IPS-15b (cell line): ENCODE measurements around the gene WSB2.

Experiments used
- H3K27me3 ChIP-seq: one replicate; pipeline ENCODE4 v1.6.1; 2013; ENCODE audit warnings: low read length; ENCODE audit not compliant: control insufficient read depth, insufficient read depth
- H3K36me3 ChIP-seq: one replicate; pipeline ENCODE4 v1.6.1; 2013; ENCODE audit warnings: low read length; ENCODE audit not compliant: control insufficient read depth, insufficient read depth
- H3K4me1 ChIP-seq: one replicate; pipeline ENCODE4 v1.6.1; 2013; ENCODE audit warnings: mild to moderate bottlenecking, low read length; ENCODE audit not compliant: control insufficient read depth, insufficient read depth
- H3K4me3 ChIP-seq: one replicate; pipeline ENCODE4 v1.5.1; 2013; ENCODE audit warnings: low read depth, low read length
- H3K9ac ChIP-seq: one replicate; pipeline ENCODE4 v1.6.1; 2013; ENCODE audit warnings: low read depth, mild to moderate bottlenecking, low read length
- H3K9me3 ChIP-seq: one replicate; pipeline ENCODE4 v1.6.1; 2013; ENCODE audit warnings: mild to moderate bottlenecking, low read length; ENCODE audit not compliant: control insufficient read depth, insufficient read depth

WSB2 gene

GRCh38 chr12:118061011-118061872 is at the start of gene WSB2:
Gene WSB2, minus strand, starts transcription at chr12:118061179. Its CDS starts 131 bp downstream, at chr12:118061048.
- peaks cover 3% of the 10 kb centered on the region for H3K36me3 ChIP-seq
- no peaks in the 10 kb centered on the region for H3K9me3 ChIP-seq
- H3K4me3 ChIP-seq: peak within 1 kb of the TSS; percentile 90
- no peaks in the 10 kb centered on the region for H3K27me3 ChIP-seq
- peak within 1 kb of the TSS; percentile 81 for H3K9ac ChIP-seq
- H3K4me1 ChIP-seq: peaks cover 15% of the 10 kb centered on the region

DNA sequence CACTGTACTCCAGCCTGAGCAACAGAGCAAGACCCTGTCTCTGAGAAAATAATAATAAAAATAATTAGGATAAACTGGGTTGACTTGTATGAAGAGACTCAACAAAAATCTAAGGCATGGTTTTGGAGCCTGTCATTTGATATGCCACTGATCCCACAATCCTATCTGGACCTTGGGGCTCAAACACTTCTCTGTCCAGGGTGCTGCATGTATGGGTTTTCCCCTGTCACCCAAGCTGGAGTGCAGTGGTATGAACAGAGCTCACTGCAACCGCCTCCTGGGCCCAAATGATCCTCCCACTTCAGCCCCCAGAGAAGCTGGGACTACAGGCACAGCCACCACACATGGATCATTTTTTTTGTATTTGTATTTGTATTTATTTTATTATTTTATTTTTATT is 48.1 kb upstream of the WSB2 start:
- Histone ChIP-seq H3K4me1 (peaks cover 3% of the 10 kb centered on the region), H3K9me3 (no peaks in the 10 kb centered on the region), H3K4me3 (no peak overlapping the region), H3K27me3 (no peaks in the 10 kb centered on the region), H3K36me3 (no peaks in the 10 kb centered on the region), H3K9ac (no peak overlapping the region)

DNA sequence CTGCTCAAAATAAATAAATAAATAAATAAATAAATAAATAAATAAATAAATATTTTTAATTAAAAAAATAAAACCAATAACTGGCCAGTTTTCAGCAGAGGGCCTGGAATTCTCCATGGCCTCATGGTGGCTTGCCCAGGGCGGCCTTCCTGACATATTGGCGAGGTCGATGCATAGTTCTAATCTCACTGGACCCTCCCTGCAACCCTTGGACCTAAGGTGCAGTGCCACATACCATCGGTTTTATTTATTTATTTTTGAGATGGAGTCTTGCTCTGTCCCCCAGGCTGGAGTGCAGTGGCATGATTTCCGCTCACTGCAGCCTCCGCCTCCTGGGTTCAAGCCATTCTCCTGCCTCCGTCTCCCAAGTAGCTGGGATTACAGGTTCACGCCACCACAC is 46.7 kb upstream of the WSB2 start:
- Histone ChIP-seq H3K9me3 (no peaks in the 10 kb centered on the region), H3K9ac (no peak overlapping the region), H3K4me1 (peaks cover 3% of the 10 kb centered on the region)

DNA sequence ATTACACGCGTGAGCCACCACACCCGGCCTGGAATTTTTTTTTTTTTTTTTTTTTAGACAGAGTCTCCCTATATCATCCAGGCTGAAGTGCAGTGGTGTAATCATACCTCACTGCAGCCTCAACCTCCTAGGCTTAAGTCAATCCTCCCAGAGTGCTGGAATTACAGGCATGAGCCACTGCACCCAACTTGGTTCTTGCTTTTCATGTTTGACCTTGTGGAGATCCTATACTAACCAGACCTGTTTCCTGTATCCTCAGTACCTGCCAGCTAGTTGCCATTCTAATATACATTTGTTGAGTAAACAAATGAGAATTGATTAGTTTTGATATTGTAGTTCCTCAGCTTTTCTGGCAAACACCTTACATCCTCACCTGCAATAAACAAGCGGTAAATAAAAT is 46.0 kb upstream of the WSB2 start:
- H3K4me3 ChIP-seq: no peak overlapping the region
- peaks cover 7% of the 10 kb centered on the region for H3K4me1 ChIP-seq
- no peaks in the 10 kb centered on the region for H3K9me3 ChIP-seq
- H3K9ac ChIP-seq: no peak overlapping the region
- H3K36me3 ChIP-seq: no peaks in the 10 kb centered on the region
- no peaks in the 10 kb centered on the region for H3K27me3 ChIP-seq

More for the DNA sequence above, 46.7 kb upstream of the WSB2 start:
- Histone ChIP-seq H3K36me3 (no peaks in the 10 kb centered on the region), H3K27me3 (no peaks in the 10 kb centered on the region), H3K4me3 (no peak overlapping the region)

DNA sequence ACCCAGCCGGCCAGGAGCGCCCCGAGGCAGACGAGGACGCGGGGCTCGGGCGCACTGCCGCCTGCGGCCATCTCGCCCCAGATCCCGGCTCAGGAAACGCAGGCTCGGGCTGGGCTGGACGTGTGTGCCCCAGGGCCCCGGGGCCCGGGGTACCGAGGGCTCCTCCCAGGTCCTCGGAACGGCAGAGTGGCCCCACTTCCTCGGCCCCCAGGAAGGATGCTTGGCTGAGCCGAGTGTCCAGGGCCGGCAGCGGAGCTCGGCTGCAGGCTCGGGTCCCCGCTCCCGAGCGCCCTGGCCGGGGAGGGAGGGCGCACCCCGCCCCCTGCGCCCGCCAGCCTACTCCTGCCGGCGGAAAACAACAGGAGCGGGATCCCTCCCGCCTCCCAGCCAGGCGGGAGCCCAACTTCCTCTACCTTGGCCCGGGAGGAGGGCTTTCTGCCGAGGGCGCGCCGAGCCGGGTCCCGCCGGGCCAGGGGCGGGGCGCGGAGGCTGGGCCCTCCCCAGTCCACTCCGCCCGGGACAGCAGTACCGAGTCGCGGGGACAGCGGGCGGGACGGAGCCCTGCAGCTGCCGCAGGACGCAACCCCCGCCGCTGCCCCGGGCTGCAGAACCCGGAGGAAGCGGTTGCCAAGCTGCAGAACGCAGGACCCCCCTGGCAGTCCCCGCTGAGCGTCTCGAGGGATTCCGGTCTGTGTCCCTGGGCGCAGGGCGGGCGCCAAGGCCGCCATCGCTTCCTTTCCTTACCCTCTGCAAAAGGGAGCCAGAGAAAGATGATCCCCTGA is 42.8 kb upstream of the WSB2 start, which contains the start of gene VSIG10:
Gene VSIG10, minus strand, starts transcription at position 411 of the 782 bp plus-strand sequence. Its CDS starts 340 bp downstream, at position 71.
- Histone ChIP-seq H3K9ac (peak within 1 kb of the TSS; percentile 97), H3K9me3 (no peaks in the 10 kb centered on the region), H3K27me3 (no peaks in the 10 kb centered on the region), H3K4me3 (peak within 1 kb of the TSS; percentile 61), H3K4me1 (peaks cover 8% of the 10 kb centered on the region), H3K36me3 (peaks cover 8% of the 10 kb centered on the region)

GRCh38 chr12:118103201-118103600 is 42.2 kb upstream of the WSB2 start:
- Histone ChIP-seq H3K9me3 (no peaks in the 10 kb centered on the region), H3K27me3 (no peaks in the 10 kb centered on the region), H3K36me3 (peaks cover 11% of the 10 kb centered on the region), H3K4me3 (peak overlapping the region; percentile 61), H3K9ac (peak overlapping the region; percentile 97), H3K4me1 (peaks cover 11% of the 10 kb centered on the region)

DNA sequence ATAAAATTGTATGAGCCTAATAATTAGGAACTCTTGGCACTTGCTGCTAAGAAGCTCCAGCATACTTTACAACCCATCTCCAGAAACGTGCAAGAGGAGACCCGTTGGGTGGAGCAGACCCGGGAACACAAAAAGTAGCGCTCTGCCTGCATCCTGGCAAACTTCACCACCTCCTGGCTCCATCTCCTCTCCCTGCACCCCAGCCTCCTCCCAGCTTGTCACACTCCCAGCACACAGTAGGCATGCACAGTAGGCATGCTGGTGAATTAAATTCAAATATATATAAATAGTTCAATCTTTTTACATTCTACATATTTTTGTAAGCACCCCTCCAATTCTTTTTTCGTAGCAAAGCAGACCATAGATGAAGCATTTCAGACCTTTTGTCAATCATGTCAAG is 41.6 kb upstream of the WSB2 start:
- H3K36me3 ChIP-seq: peaks cover 11% of the 10 kb centered on the region

GRCh38 chr12:118102070-118102469 is 41.1 kb upstream of the WSB2 start:
- peaks cover 12% of the 10 kb centered on the region for H3K36me3 ChIP-seq
- H3K9ac ChIP-seq: no peak overlapping the region
- H3K9me3 ChIP-seq: no peaks in the 10 kb centered on the region
- peaks cover 10% of the 10 kb centered on the region for H3K4me1 ChIP-seq
- no peaks in the 10 kb centered on the region for H3K27me3 ChIP-seq
- H3K4me3 ChIP-seq: peak overlapping the region; percentile 61

More for the DNA sequence above, 41.6 kb upstream of the WSB2 start:
- H3K9ac ChIP-seq: peak overlapping the region; percentile 97
- H3K27me3 ChIP-seq: no peaks in the 10 kb centered on the region
- H3K4me3 ChIP-seq: peak overlapping the region; percentile 61
- peaks cover 11% of the 10 kb centered on the region for H3K4me1 ChIP-seq
- no peaks in the 10 kb centered on the region for H3K9me3 ChIP-seq

GRCh38 chr12:118101051-118101450 is 40.1 kb upstream of the WSB2 start:
- no peaks in the 10 kb centered on the region for H3K27me3 ChIP-seq
- H3K9ac ChIP-seq: no peak overlapping the region
- peaks cover 17% of the 10 kb centered on the region for H3K36me3 ChIP-seq
- H3K4me3 ChIP-seq: no peak overlapping the region
- no peaks in the 10 kb centered on the region for H3K9me3 ChIP-seq
- H3K4me1 ChIP-seq: peaks cover 7% of the 10 kb centered on the region

GRCh38 chr12:118098911-118099671 is 38.1 kb upstream of the WSB2 start:
- H3K4me3 ChIP-seq: no peak overlapping the region

DNA sequence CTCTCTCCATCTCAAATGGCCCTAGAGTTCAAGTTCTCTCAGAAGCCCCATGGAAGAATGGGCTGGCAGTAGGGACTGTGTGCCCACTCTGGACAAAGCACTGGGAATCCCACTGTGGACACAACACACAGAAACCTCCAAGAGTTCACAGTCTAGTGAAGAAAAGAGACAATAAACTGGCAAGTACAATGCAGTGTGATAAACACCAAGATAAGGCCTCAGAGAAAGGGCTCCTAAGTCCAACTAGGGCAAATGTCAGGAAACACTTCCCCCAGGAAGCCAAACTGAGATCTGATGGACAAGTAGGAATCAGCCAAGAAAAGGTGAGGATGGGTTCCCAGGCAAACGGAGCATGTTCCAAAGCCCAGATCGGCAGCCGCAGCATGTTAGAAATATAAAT is 37.4 kb upstream of the WSB2 start:
- H3K4me3 ChIP-seq: no peak overlapping the region
- H3K9me3 ChIP-seq: no peaks in the 10 kb centered on the region
- H3K4me1 ChIP-seq: peaks cover 7% of the 10 kb centered on the region
- no peaks in the 10 kb centered on the region for H3K27me3 ChIP-seq
- H3K36me3 ChIP-seq: peaks cover 26% of the 10 kb centered on the region
- no peak overlapping the region for H3K9ac ChIP-seq

More at GRCh38 chr12:118098911-118099671, 38.1 kb upstream of the WSB2 start:
- Histone ChIP-seq H3K4me1 (peaks cover 7% of the 10 kb centered on the region), H3K36me3 (peaks cover 23% of the 10 kb centered on the region), H3K27me3 (no peaks in the 10 kb centered on the region), H3K9ac (no peak overlapping the region), H3K9me3 (no peaks in the 10 kb centered on the region)
